ENCODE data around the gene NDUFS3.

Gene NDUFS3

GRCh38 chr11:47628026-47628425 lies 49.2 kb downstream of the NDUFS3 start:
- Histone ChIP-seq H3K4me1 (ENCODE audit: insufficient read depth, low read length, poor library complexity, severe bottlenecking) (no peaks in the 10 kb centered on the region), H3K4me3 (ENCODE audit: low read length, poor library complexity, severe bottlenecking) (no peak overlapping the region), H3K27me3 (ENCODE audit: insufficient read depth, low read length, poor library complexity, severe bottlenecking) (no peaks in the 10 kb centered on the region), H2AFZ (ENCODE audit: low read length) (no peak overlapping the region), H3K4me2 (ENCODE audit: low read depth, low read length, poor library complexity, severe bottlenecking) (no peak overlapping the region), H3K9me2 (replicated peaks; ENCODE audit: low read depth, low read length) (no peaks in the 10 kb centered on the region), H3K9ac (ENCODE audit: low read depth, low read length, poor library complexity, severe bottlenecking) (no peak overlapping the region), H4K20me1 (ENCODE audit: insufficient read depth, low read length, poor library complexity, severe bottlenecking) (no peaks in the 10 kb centered on the region), H3K36me3 (ENCODE audit: insufficient read depth, low read length) (peaks cover 72% of the 10 kb centered on the region; the same call in 1 of the 2 replicates), H3F3A (ENCODE audit: low read depth) (no peaks in the 10 kb centered on the region), H3K9me3 (ENCODE audit: insufficient read depth, low read depth, low read length) (no peaks in the 10 kb centered on the region), H3K79me2 (ENCODE audit: insufficient read depth, low read length) (no peaks in the 10 kb centered on the region)
- TF ChIP-seq CTCF (conservative IDR thresholded peaks at IDR 0.05; ENCODE audit: low read length) (no peak), EZH2phosphoT487 (IDR thresholded peaks at IDR 0.05; ENCODE audit: borderline replicate concordance) (no peak)

- H3K9me3 ChIP-seq (ENCODE audit: insufficient read depth, low read depth, low read length), result no peaks in the 10 kb centered on the region
- no peaks in the 10 kb centered on the region for H3K27me3 ChIP-seq (ENCODE audit: insufficient read depth, low read length, poor library complexity, severe bottlenecking)
- no peaks in the 10 kb centered on the region for H3K9me2 ChIP-seq (replicated peaks; ENCODE audit: low read depth, low read length)
- TF ChIP-seq EZH2phosphoT487 (IDR thresholded peaks at IDR 0.05; ENCODE audit: borderline replicate concordance), result no peak
- TF ChIP-seq CTCF (conservative IDR thresholded peaks at IDR 0.05; ENCODE audit: low read length), result no peak
- no peaks in the 10 kb centered on the region for H3F3A ChIP-seq (ENCODE audit: low read depth)
- no peak overlapping the region for H3K4me2 ChIP-seq (ENCODE audit: low read depth, low read length, poor library complexity, severe bottlenecking)
- no peaks in the 10 kb centered on the region for H3K4me1 ChIP-seq (ENCODE audit: insufficient read depth, low read length, poor library complexity, severe bottlenecking)
- no peak overlapping the region for H3K4me3 ChIP-seq (ENCODE audit: low read length, poor library complexity, severe bottlenecking)
- no peak overlapping the region for H3K9ac ChIP-seq (ENCODE audit: low read depth, low read length, poor library complexity, severe bottlenecking)
- peaks cover 70% of the 10 kb centered on the region; the same call in 1 of the 2 replicates for H3K36me3 ChIP-seq (ENCODE audit: insufficient read depth, low read length)
- H4K20me1 ChIP-seq (ENCODE audit: insufficient read depth, low read length, poor library complexity, severe bottlenecking), result no peaks in the 10 kb centered on the region
- H3K79me2 ChIP-seq (ENCODE audit: insufficient read depth, low read length), result no peaks in the 10 kb centered on the region
- H2AFZ ChIP-seq (ENCODE audit: low read length), result no peak overlapping the region
Measured at GRCh38 chr11:47631473-47631872, 52.6 kb downstream of the NDUFS3 start.
